GM12875 (cell line): Measurements from ENCODE around the gene L3MBTL2.

Experiments used
- H3K4me3 ChIP-seq: one replicate; pipeline ENCODE4 v1.5.1; 2011; ENCODE audit warnings: low read depth, low read length, control low read depth
- TF ChIP-seq, protein P1 (sequence below): IDR thresholded peaks from 2 replicates; pipeline ENCODE4 v1.5.1; 2011; ENCODE audit warnings: low read depth, mild to moderate bottlenecking, control low read depth, inconsistent platforms, low read length, moderate library complexity, borderline replicate concordance; ENCODE audit not compliant: insufficient read depth

Gene L3MBTL2

DNA sequence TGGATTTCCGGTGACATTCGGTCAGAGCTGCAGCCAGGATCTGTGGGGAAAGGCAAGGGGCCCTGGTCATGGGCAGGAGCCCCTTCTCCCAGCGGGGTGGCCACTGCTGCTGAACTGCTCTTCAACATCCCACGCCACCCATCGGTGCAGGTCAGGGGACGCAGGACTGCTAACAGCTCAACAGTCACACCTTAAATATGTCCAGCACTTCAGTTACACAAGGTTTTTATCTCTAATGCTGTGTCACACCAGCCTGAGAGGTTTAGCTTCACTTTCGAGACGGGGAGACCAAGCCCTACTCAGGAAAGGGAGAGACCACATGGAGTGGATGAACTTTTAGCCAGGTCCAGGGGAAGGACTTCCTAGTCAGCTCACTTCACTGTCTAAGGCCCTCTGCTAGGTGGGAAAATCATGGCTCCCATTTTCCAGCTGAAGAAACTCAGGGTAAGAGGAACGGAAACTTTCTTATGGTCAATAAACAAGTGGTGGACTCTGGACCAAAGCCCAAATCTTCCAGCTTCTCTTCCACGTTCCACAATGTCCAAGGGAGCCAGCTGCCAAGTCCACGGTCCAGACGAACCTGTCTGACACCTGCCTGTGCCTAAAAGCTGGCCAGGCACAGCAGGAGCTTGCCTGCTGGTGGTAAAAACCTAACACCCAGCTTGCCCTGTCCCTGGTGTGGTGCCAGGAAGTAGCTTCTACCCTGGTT is 56.6 kb downstream of the L3MBTL2 start:
- TF ChIP-seq, protein P1, sequence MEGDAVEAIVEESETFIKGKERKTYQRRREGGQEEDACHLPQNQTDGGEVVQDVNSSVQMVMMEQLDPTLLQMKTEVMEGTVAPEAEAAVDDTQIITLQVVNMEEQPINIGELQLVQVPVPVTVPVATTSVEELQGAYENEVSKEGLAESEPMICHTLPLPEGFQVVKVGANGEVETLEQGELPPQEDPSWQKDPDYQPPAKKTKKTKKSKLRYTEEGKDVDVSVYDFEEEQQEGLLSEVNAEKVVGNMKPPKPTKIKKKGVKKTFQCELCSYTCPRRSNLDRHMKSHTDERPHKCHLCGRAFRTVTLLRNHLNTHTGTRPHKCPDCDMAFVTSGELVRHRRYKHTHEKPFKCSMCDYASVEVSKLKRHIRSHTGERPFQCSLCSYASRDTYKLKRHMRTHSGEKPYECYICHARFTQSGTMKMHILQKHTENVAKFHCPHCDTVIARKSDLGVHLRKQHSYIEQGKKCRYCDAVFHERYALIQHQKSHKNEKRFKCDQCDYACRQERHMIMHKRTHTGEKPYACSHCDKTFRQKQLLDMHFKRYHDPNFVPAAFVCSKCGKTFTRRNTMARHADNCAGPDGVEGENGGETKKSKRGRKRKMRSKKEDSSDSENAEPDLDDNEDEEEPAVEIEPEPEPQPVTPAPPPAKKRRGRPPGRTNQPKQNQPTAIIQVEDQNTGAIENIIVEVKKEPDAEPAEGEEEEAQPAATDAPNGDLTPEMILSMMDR = no peak
- no peak overlapping the region for H3K4me3 ChIP-seq

DNA sequence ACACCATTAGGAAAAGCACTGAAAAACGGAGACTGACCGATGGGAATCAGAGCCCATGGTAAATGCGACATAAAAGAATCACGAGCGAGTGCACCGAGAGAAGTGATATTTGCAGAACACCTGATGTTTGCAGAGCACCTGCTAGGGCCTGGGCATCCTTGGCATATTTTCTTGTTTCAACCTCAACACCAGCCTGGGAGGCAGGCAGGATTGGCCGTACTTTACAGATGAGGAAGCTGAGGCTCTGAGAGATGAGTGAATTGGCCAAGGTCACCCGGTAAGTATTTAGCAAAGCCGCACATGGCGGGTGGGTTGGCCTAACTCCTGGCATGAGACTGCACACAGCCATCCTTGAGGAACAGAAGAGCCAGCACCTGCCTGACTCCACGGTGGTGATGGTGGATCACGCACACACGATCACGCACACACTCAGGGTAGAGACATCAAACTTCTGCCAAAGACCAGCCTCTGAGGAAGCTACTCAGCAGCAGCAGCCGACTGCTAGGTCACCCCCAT is 57.2 kb downstream of the L3MBTL2 start:
- TF ChIP-seq, protein P1 = no peak

DNA sequence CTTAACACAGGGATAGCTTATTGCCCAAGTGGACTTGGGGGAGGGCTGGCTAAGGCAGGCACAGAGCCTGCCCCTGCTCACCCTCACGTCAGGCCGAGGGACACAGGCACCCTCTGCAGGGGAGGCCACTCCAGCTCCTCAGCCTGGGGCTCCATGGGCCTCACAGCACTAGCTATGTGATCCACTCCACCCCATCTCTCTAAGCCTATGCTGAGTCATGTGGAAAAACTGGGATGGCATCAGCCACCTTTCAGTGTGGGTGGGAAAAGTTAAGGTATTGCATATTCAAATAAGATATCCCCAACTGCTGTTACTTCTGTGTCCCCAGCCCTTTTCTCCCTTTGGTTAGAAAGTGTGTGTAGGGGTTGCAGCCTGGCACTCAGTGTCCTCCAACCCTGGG is 58.6 kb downstream of the L3MBTL2 start:
- TF ChIP-seq, protein P1 = no peak
- no peak overlapping the region for H3K4me3 ChIP-seq

More for the DNA sequence above, 57.2 kb downstream of the L3MBTL2 start:
- no peak overlapping the region for H3K4me3 ChIP-seq

DNA sequence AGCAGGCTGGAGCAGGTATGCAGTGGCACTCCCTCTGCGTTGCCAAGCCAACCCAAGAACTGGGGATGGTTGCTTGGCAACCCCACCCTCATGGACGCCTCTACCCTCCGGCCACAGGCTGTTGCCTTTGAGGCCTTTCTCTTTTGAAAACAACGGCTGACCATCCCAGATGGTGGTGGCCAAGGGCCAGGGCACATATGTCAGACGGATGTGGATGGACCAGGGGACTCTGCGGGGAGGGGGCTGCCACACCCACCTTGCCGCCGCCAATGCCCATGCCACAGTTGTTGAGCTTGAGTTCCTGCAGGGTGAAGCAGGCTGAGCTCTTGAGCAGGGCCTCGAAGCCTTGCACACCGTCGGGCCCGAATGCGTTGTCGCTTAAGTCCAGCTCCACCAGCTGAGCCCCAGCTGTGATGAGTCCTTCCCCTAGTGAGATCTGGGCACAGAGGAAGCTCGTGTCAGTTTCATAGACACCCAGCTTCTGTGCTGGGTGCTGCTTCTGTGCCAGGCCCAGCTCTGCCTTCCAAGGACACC is 59.4 kb downstream of the L3MBTL2 start:
- H3K4me3 ChIP-seq = no peak overlapping the region
- TF ChIP-seq, protein P1 = no peak

DNA sequence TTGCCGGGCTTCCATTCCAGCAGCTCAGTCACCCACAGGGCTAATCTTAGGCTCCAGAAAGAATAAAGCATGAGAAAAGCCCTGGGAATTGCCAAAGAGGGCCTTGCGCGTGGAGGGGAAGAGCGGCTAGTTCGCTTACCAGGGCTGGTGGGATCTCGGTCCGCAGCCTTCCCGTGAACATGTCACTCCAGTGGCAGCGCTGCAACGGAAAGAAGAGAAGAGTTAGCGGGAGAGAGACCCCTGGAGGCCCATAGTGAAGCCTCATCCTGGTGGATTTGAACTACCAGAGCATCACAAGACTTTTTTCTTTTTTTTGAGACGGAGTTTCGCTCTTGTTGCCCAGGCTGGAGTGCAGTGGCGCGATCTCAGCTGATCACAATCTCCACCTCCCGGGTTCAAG is 62.8 kb downstream of the L3MBTL2 start:
- TF ChIP-seq, protein P1 = no peak
- H3K4me3 ChIP-seq = no peak overlapping the region

DNA sequence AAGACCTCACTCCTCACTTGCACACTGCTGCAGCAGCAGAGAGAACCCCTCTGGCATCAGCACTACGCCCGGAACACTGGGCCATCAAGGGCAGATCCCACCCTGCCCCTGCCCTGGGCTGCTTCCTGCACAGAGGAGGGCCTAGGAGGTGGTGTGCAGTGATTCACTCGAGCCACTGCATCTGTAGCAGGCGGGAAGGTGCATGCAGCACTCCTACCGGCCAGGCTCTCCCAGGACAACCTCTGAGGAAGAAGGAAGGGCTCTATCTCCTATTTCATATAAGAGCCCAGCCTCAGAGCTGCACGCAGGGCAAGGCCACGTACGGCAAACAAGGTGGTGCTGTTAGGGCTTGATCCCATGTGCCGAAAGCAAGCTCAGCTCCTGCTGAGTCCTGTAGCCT is 66.7 kb downstream of the L3MBTL2 start:
- TF ChIP-seq, protein P1 = no peak
- no peak overlapping the region for H3K4me3 ChIP-seq

DNA sequence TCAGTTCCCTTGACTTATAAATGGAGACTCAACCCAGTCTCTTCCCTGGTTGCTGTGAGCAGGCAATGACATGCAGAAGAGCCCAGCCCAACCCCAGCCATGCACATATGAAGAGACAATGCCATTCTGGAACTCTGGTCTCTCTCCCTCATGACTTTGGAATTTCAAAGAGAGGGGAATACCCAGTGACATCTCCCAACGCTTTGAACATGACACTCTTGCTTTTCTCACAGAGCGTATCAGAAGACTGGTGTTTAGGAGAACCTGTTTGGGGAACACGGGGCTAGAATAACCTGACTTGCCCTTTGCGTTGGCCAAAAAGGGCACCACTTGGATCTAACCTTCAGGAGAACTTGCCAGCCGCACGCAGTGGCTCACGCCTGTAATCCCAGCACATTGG is 68.0 kb downstream of the L3MBTL2 start:
- TF ChIP-seq, protein P1 = no peak
- H3K4me3 ChIP-seq = no peak overlapping the region
